Loucy (cell line): ENCODE data around the gene HSDL1.

ENCODE experiments used
- H2AFZ ChIP-seq: fragments of 200-600 bp; sonication (generic); 2 replicates; pipeline ENCODE4 v1.6.0; 2016; ENCODE audit warnings: antibody characterized with exemption, mild to moderate bottlenecking, low read length, moderate library complexity
- H3F3A ChIP-seq: fragments of 200-600 bp; 2 replicates; pipeline ENCODE4 v1.6.0; 2016; ENCODE audit warnings: antibody characterized with exemption, low read depth, mild to moderate bottlenecking
- H3K27me3 ChIP-seq: fragments of 200-600 bp; sonication (generic); 2 replicates; pipeline ENCODE4 v1.6.1; 2014; ENCODE audit warnings: low read length, mild to moderate bottlenecking; ENCODE audit not compliant: insufficient read depth, poor library complexity, severe bottlenecking
- H3K36me3 ChIP-seq: fragments of 200-600 bp; sonication (generic); 2 replicates; pipeline ENCODE4 v1.6.1; 2016; ENCODE audit warnings: low read length; ENCODE audit not compliant: insufficient read depth
- H3K4me1 ChIP-seq: fragments of 200-600 bp; sonication (generic); 2 replicates; pipeline ENCODE4 v1.5.1; 2014; ENCODE audit warnings: low read length, mild to moderate bottlenecking; ENCODE audit not compliant: insufficient read depth, poor library complexity, severe bottlenecking
- H3K4me2 ChIP-seq: fragments of 200-600 bp; sonication (generic); 2 replicates; pipeline ENCODE4 v1.6.0; 2014; ENCODE audit warnings: antibody characterized with exemption, low read length, low read depth, mild to moderate bottlenecking; ENCODE audit not compliant: poor library complexity, severe bottlenecking
- H3K4me3 ChIP-seq: fragments of 200-600 bp; sonication (generic); 2 replicates; pipeline ENCODE4 v1.5.1; 2014; ENCODE audit warnings: low read length, mild to moderate bottlenecking, mixed read lengths; ENCODE audit not compliant: poor library complexity, severe bottlenecking
- H3K79me2 ChIP-seq: fragments of 200-600 bp; sonication (generic); 2 replicates; pipeline ENCODE4 v1.6.1; 2014; ENCODE audit warnings: low read length; ENCODE audit not compliant: insufficient read depth
- H3K9ac ChIP-seq: fragments of 200-600 bp; sonication (generic); 2 replicates; pipeline ENCODE4 v1.6.0; 2014; ENCODE audit warnings: mild to moderate bottlenecking, low read depth, low read length, moderate library complexity; ENCODE audit not compliant: poor library complexity, severe bottlenecking
- H3K9me2 ChIP-seq: fragments of 200-600 bp; sonication (generic); replicated peaks from 2 replicates; pipeline ENCODE4 v1.6.1; 2016; ENCODE audit warnings: low read depth, low read length, mixed read lengths
- H3K9me3 ChIP-seq: fragments of 200-600 bp; sonication (generic); 2 replicates; pipeline ENCODE4 v1.6.1; 2014; ENCODE audit warnings: mild to moderate bottlenecking, antibody characterized with exemption, low read length, low read depth; ENCODE audit not compliant: insufficient read depth
- H4K20me1 ChIP-seq: fragments of 200-600 bp; sonication (generic); 2 replicates; pipeline ENCODE4 v1.6.0; 2014; ENCODE audit warnings: antibody characterized with exemption, low read length, mild to moderate bottlenecking; ENCODE audit not compliant: insufficient read depth, poor library complexity, severe bottlenecking
- CTCF ChIP-seq: fragments of 200-600 bp; sonication (generic); conservative IDR thresholded peaks from 2 replicates; pipeline ENCODE4 v1.5.1; 2014; ENCODE audit warnings: mild to moderate bottlenecking, antibody characterized with exemption, low read length
- EZH2phosphoT487 ChIP-seq: fragments of 200-600 bp; IDR thresholded peaks from 2 replicates; pipeline ENCODE4 v1.6.1; 2018; ENCODE audit warnings: antibody characterized with exemption, mild to moderate bottlenecking, moderate library complexity, borderline replicate concordance

Gene HSDL1

GRCh38 chr16:84144859-84145639, at the start of gene HSDL1, which contains the start of gene DNAAF1:
Gene HSDL1, minus strand, starts transcription at chr16:84145177. Its CDS starts 13,856 bp downstream, at chr16:84131321.
Gene DNAAF1, plus strand, starts transcription at chr16:84145308. Its CDS starts 133 bp downstream, at chr16:84145441.
- Histone ChIP-seq H3K9me3 (no peaks in the 10 kb centered on the region), H3K4me3 (peak within 1 kb of the TSS; percentile 82), H3F3A (no peaks in the 10 kb centered on the region; the same call in 1 of the 2 replicates), H3K9me2 (no peaks in the 10 kb centered on the region), H4K20me1 (peaks cover 16% of the 10 kb centered on the region), H3K4me2 (peak within 1 kb of the TSS; percentile 89), H3K36me3 (no peaks in the 10 kb centered on the region), H3K9ac (peak within 1 kb of the TSS; percentile 79), H3K27me3 (no peaks in the 10 kb centered on the region), H2AFZ (peak within 1 kb of the TSS; percentile 20; the same call in 1 of the 2 replicates), H3K4me1 (peaks cover 22% of the 10 kb centered on the region), H3K79me2 (peaks cover 45% of the 10 kb centered on the region)
- TF ChIP-seq CTCF (peak; percentile 19; the same call in 1 of the 2 replicates), EZH2phosphoT487 (no peak)

- Histone ChIP-seq H3K9me3 (no peaks in the 10 kb centered on the region), H3K4me3 (no peak overlapping the region), H3K27me3 (no peaks in the 10 kb centered on the region), H2AFZ (no peak overlapping the region), H4K20me1 (no peaks in the 10 kb centered on the region), H3K9ac (no peak overlapping the region), H3K79me2 (no peaks in the 10 kb centered on the region), H3K4me2 (no peak overlapping the region), H3K36me3 (no peaks in the 10 kb centered on the region), H3K4me1 (no peaks in the 10 kb centered on the region), H3K9me2 (no peaks in the 10 kb centered on the region), H3F3A (no peaks in the 10 kb centered on the region)
- no peak for TF ChIP-seq EZH2phosphoT487
- TF ChIP-seq CTCF: no peak
Observed at GRCh38 chr16:84194018-84194417, 49.0 kb upstream of the HSDL1 start.

- TF ChIP-seq CTCF (no peak), EZH2phosphoT487 (no peak)
- no peak overlapping the region for H3K4me2 ChIP-seq
- H3K9me3 ChIP-seq: no peaks in the 10 kb centered on the region
- no peaks in the 10 kb centered on the region for H3K36me3 ChIP-seq
- H3K4me1 ChIP-seq: no peaks in the 10 kb centered on the region
- no peaks in the 10 kb centered on the region for H3K79me2 ChIP-seq
- no peak overlapping the region for H3K9ac ChIP-seq
- no peak overlapping the region for H3K4me3 ChIP-seq
- no peaks in the 10 kb centered on the region for H4K20me1 ChIP-seq
- H2AFZ ChIP-seq: no peak overlapping the region
- H3K27me3 ChIP-seq: no peaks in the 10 kb centered on the region
- H3F3A ChIP-seq: no peaks in the 10 kb centered on the region
- no peaks in the 10 kb centered on the region for H3K9me2 ChIP-seq
Observed at GRCh38 chr16:84193480-84193879, 48.5 kb upstream of the HSDL1 start.
